DOHH2 (cell line): ENCODE results near the gene LRRC8B.

Experiments used
- EZH2phosphoT487 ChIP-seq: fragments of 200-600 bp; sonication (generic); IDR thresholded peaks from 2 replicates; pipeline ENCODE4 v1.6.1; 2017; ENCODE audit warnings: borderline replicate concordance, mild to moderate bottlenecking, antibody characterized with exemption, low read length, moderate library complexity, mixed read lengths
- TF ChIP-seq, protein P1 (sequence below): fragments of 200-600 bp; sonication (generic); IDR thresholded peaks from one replicate; pipeline ENCODE4 v1.5.1; 2014; ENCODE audit warnings: antibody characterized with exemption, mild to moderate bottlenecking, low read depth, low read length; ENCODE audit not compliant: poor library complexity, severe bottlenecking

DNA sequence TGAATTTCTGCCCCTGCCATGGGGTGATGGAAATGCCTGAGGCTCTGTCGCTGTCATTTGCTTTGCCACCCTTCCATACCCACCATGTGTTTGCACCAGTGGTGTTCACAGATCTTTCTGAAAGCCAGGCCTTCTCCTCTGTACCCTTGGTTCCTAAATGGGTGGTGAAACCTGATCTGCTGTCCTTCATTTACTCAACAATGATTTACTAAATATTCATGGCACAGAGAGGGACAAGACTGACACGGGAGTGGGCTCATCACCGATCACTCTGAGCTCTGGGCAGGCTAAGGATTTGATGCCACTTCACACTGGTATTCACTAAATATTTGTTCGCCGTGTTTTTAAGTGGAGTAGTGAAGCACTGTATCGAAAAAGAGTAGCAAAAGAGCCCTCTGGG, 40.9 kb downstream of the LRRC8B start:
- TF ChIP-seq, protein P1, sequence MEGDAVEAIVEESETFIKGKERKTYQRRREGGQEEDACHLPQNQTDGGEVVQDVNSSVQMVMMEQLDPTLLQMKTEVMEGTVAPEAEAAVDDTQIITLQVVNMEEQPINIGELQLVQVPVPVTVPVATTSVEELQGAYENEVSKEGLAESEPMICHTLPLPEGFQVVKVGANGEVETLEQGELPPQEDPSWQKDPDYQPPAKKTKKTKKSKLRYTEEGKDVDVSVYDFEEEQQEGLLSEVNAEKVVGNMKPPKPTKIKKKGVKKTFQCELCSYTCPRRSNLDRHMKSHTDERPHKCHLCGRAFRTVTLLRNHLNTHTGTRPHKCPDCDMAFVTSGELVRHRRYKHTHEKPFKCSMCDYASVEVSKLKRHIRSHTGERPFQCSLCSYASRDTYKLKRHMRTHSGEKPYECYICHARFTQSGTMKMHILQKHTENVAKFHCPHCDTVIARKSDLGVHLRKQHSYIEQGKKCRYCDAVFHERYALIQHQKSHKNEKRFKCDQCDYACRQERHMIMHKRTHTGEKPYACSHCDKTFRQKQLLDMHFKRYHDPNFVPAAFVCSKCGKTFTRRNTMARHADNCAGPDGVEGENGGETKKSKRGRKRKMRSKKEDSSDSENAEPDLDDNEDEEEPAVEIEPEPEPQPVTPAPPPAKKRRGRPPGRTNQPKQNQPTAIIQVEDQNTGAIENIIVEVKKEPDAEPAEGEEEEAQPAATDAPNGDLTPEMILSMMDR, result no peak
- TF ChIP-seq EZH2phosphoT487, result no peak
